Neuronal stem cell (in vitro differentiated cells): ENCODE data around the gene PDGFC.

Experiments
- DNase-seq: peaks from one replicate; pipeline ENCODE4 v3.0.0-alpha.2; 2013; ENCODE audit warnings: low spot score
- H2AFZ ChIP-seq: one replicate; pipeline ENCODE4 v1.6.1; 2013; ENCODE audit warnings: mild to moderate bottlenecking, low read length, inconsistent platforms
- H2AK5ac ChIP-seq: 2 replicates; pipeline ENCODE4 v1.6.1; 2013; ENCODE audit warnings: low read depth, mild to moderate bottlenecking, inconsistent platforms, low read length, moderate library complexity, mixed read lengths
- H2BK120ac ChIP-seq: 2 replicates; pipeline ENCODE4 v1.6.1; 2013; ENCODE audit warnings: low read depth, mild to moderate bottlenecking, inconsistent platforms, low read length, moderate library complexity, mixed read lengths
- H2BK12ac ChIP-seq: one replicate; pipeline ENCODE4 v1.6.1; 2013; ENCODE audit warnings: low read length, inconsistent platforms
- H2BK15ac ChIP-seq: 2 replicates; pipeline ENCODE4 v1.6.1; 2013; ENCODE audit warnings: mild to moderate bottlenecking, low read length, inconsistent platforms, mixed read lengths
- H2BK5ac ChIP-seq: one replicate; pipeline ENCODE4 v1.6.1; 2013; ENCODE audit warnings: inconsistent platforms, mild to moderate bottlenecking, low read length, moderate library complexity
- H3K14ac ChIP-seq: one replicate; pipeline ENCODE4 v1.6.1; 2013; ENCODE audit warnings: low read length, inconsistent platforms
- H3K18ac ChIP-seq: 2 replicates; pipeline ENCODE4 v1.6.1; 2013; ENCODE audit warnings: low read length, inconsistent platforms
- H3K23ac ChIP-seq: 2 replicates; pipeline ENCODE4 v1.6.1; 2013; ENCODE audit warnings: low read depth, mild to moderate bottlenecking, mixed read lengths, low read length, inconsistent platforms; ENCODE audit not compliant: poor library complexity
- H3K27ac ChIP-seq: replicated peaks from 3 replicates; pipeline ENCODE4 v1.5.1; 2013; ENCODE audit warnings: low read length, inconsistent platforms
- H3K27me3 ChIP-seq, 3 experiments: 2 replicates each; pipeline ENCODE4 v1.6.1; 2013; ENCODE audit warnings: low read length in 3 of 3, mild to moderate bottlenecking in 2 of 3, inconsistent platforms in 1 of 3, low read depth in 1 of 3, mixed read lengths in 1 of 3, moderate library complexity in 1 of 3; ENCODE audit not compliant: control insufficient read depth in 3 of 3, insufficient read depth in 3 of 3
- H3K36me3 ChIP-seq, 2 donors: replicated peaks in 1 of 2; 2 replicates each; pipeline ENCODE4 v1.6.1; 2013; ENCODE audit warnings: low read length in 2 of 2; ENCODE audit not compliant: control insufficient read depth in 2 of 2, insufficient read depth in 2 of 2
- H3K4ac ChIP-seq: 2 replicates; pipeline ENCODE4 v1.6.1; 2013; ENCODE audit warnings: inconsistent platforms, mild to moderate bottlenecking, low read length, moderate library complexity
- H3K4me1 ChIP-seq, 2 donors: 1 replicate in 1 of 2; 2 replicates in 1 of 2; pipeline ENCODE4 v1.6.1; 2013; ENCODE audit warnings: low read length in 2 of 2, low read depth in 1 of 2; ENCODE audit not compliant: control insufficient read depth in 2 of 2, insufficient read depth in 1 of 2
- H3K4me2 ChIP-seq: one replicate; pipeline ENCODE4 v1.6.1; 2013; ENCODE audit warnings: mild to moderate bottlenecking, low read length, inconsistent platforms; ENCODE audit not compliant: insufficient read depth, poor library complexity, severe bottlenecking
- H3K4me3 ChIP-seq, 2 donors: 2 replicates each; pipeline ENCODE4 v1.5.1; 2013; ENCODE audit warnings: low read length in 2 of 2, mild to moderate bottlenecking in 2 of 2, inconsistent platforms in 1 of 2, moderate library complexity in 1 of 2
- H3K79me1 ChIP-seq: one replicate; pipeline ENCODE4 v1.6.1; 2013; ENCODE audit warnings: low read depth, mild to moderate bottlenecking, inconsistent platforms, low read length, moderate library complexity
- H3K9ac ChIP-seq: one replicate; pipeline ENCODE4 v1.6.1; 2013; ENCODE audit warnings: mild to moderate bottlenecking, low read depth, low read length, inconsistent platforms; ENCODE audit not compliant: poor library complexity
- H3K9me3 ChIP-seq, 2 donors: replicated peaks in 1 of 2; 2 replicates each; pipeline versions ENCODE3 to v1.6.1; 2013; ENCODE audit warnings: low read length in 2 of 2, mild to moderate bottlenecking in 2 of 2, inconsistent platforms in 1 of 2, low read depth in 1 of 2, mixed read lengths in 1 of 2, moderate library complexity in 1 of 2; ENCODE audit not compliant: control insufficient read depth in 2 of 2, insufficient read depth in 1 of 2
- H4K8ac ChIP-seq: one replicate; pipeline ENCODE4 v1.6.1; 2013; ENCODE audit warnings: low read depth, mild to moderate bottlenecking, inconsistent platforms, low read length, moderate library complexity
- H4K91ac ChIP-seq: one replicate; pipeline ENCODE4 v1.6.1; 2013; ENCODE audit warnings: low read length, low read depth, mild to moderate bottlenecking, inconsistent platforms; ENCODE audit not compliant: poor library complexity
- WGBS, 2 donors: extraction: QIAGEN DNeasy Blood & Tissue Kit; methylation state at CpG; one replicate each; pipeline ENCODE4 v1.1.7; 2013; ENCODE audit warnings: missing lambda C conversion rate in 2 of 2, mixed read lengths in 1 of 2; ENCODE audit not compliant: insufficient read length in 2 of 2, insufficient replicate concordance in 1 of 2; ENCODE audit errors: extremely low coverage in 2 of 2; 5-methylcytosine and 5-hydroxymethylcytosine counted together

PDGFC gene

GRCh38 chr4:156754832-156755570, 216.6 kb downstream of the PDGFC start:
- no peak overlapping the region for H4K8ac ChIP-seq
- no peak overlapping the region for H3K27ac ChIP-seq
- no peak overlapping the region for H3K4ac ChIP-seq
- no peak overlapping the region for H2BK12ac ChIP-seq
- H3K79me1 ChIP-seq = no peaks in the 10 kb centered on the region
- no peak overlapping the region for H2BK120ac ChIP-seq
- H3K36me3 ChIP-seq = no peaks in the 10 kb centered on the region
- no peak overlapping the region for H4K91ac ChIP-seq
- no peak for DNase-seq
- no peak overlapping the region for H3K4me2 ChIP-seq
- H3K14ac ChIP-seq = no peak overlapping the region
- H3K18ac ChIP-seq = no peak overlapping the region
- H2BK15ac ChIP-seq = no peak overlapping the region
- H3K27me3 ChIP-seq = no peaks in the 10 kb centered on the region
- no peak overlapping the region for H2AFZ ChIP-seq
- no peak overlapping the region for H3K23ac ChIP-seq
- peaks cover 0 to 1% of the 10 kb centered on the region in 2 donors for H3K9me3 ChIP-seq
- H3K9ac ChIP-seq = no peak overlapping the region
- no peaks in the 10 kb centered on the region for H3K4me1 ChIP-seq
- H3K4me3 ChIP-seq = no peak overlapping the region
- H2AK5ac ChIP-seq = no peak overlapping the region
- no peak overlapping the region for H2BK5ac ChIP-seq
- no CpG with 5 or more reads among the region's 5 CpGs for WGBS, 2 donors

DNA sequence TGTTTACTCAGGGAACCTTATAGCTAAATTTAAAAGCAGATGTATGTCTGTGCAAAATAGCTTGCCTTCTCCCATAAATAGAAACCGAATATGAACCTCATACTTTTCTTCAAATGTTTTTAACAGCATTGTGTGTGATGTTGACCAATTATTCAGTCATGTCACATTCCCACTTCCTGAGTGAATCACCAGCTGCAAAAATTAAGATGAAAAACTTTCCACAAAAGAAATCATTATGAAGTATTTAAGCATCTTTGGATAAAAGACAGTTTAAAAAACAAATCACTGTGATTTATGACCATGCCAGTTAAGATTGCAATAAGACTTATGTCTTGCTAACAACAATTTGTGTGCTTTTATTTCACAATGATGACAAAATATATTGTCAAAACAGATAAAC, 220.1 kb downstream of the PDGFC start:
- no peak overlapping the region for H3K9ac ChIP-seq
- H3K18ac ChIP-seq = no peak overlapping the region
- WGBS, 2 donors = no CpG with 5 or more reads among the region's 1 CpG
- no peak for DNase-seq
- H3K4ac ChIP-seq = no peak overlapping the region
- H2AK5ac ChIP-seq = no peak overlapping the region
- H3K23ac ChIP-seq = no peak overlapping the region
- no peak overlapping the region for H2BK5ac ChIP-seq
- no peak overlapping the region for H3K4me3 ChIP-seq
- H3K14ac ChIP-seq = no peak overlapping the region
- H2BK120ac ChIP-seq = no peak overlapping the region
- no peaks in the 10 kb centered on the region for H3K79me1 ChIP-seq
- no peak overlapping the region for H3K4me2 ChIP-seq
- H3K27me3 ChIP-seq = no peaks in the 10 kb centered on the region
- no peak overlapping the region for H2AFZ ChIP-seq
- H3K27ac ChIP-seq = no peak overlapping the region
- H4K91ac ChIP-seq = no peak overlapping the region
- no peak overlapping the region for H4K8ac ChIP-seq
- H3K4me1 ChIP-seq = no peaks in the 10 kb centered on the region
- no peaks in the 10 kb centered on the region for H3K36me3 ChIP-seq
- no peaks in the 10 kb centered on the region for H3K9me3 ChIP-seq
- no peak overlapping the region for H2BK15ac ChIP-seq
- H2BK12ac ChIP-seq = no peak overlapping the region

- no peak overlapping the region for H2AK5ac ChIP-seq
- H3K79me1 ChIP-seq = no peaks in the 10 kb centered on the region
- no peak overlapping the region for H2AFZ ChIP-seq
- H3K4ac ChIP-seq = no peak overlapping the region
- no peak for DNase-seq
- no peak overlapping the region for H2BK15ac ChIP-seq
- no peak overlapping the region for H4K8ac ChIP-seq
- H3K4me2 ChIP-seq = no peak overlapping the region
- H2BK120ac ChIP-seq = no peak overlapping the region
- no peak overlapping the region for H4K91ac ChIP-seq
- H3K36me3 ChIP-seq = no peaks in the 10 kb centered on the region
- no peak overlapping the region for H3K27ac ChIP-seq
- no peak overlapping the region for H2BK12ac ChIP-seq
- no peak overlapping the region for H3K23ac ChIP-seq
- no peak overlapping the region for H3K18ac ChIP-seq
- H3K9ac ChIP-seq = no peak overlapping the region
- WGBS, 2 donors = no CpG with 5 or more reads among the region's 5 CpGs
- H3K9me3 ChIP-seq = no peaks in the 10 kb centered on the region
- H3K14ac ChIP-seq = no peak overlapping the region
- H3K27me3 ChIP-seq = no peaks in the 10 kb centered on the region
- peaks cover 0 to 3% of the 10 kb centered on the region in 2 donors for H3K4me1 ChIP-seq
- no peak overlapping the region for H2BK5ac ChIP-seq
- no peak overlapping the region for H3K4me3 ChIP-seq
Measured at GRCh38 chr4:156749426-156750403, 221.9 kb downstream of the PDGFC start.

GRCh38 chr4:156746111-156746510, 225.5 kb downstream of the PDGFC start:
- H2BK120ac ChIP-seq = no peak overlapping the region
- no peak overlapping the region for H3K4me3 ChIP-seq
- H3K23ac ChIP-seq = no peak overlapping the region
- no peaks in the 10 kb centered on the region for H3K36me3 ChIP-seq
- no CpG with 5 or more reads among the region's 6 CpGs for WGBS, 2 donors
- H3K27me3 ChIP-seq = no peaks in the 10 kb centered on the region
- H4K91ac ChIP-seq = no peak overlapping the region
- no peaks in the 10 kb centered on the region for H3K79me1 ChIP-seq
- peaks cover 0 to 3% of the 10 kb centered on the region in 2 donors for H3K4me1 ChIP-seq
- no peak overlapping the region for H3K27ac ChIP-seq
- H3K9ac ChIP-seq = no peak overlapping the region
- no peak overlapping the region for H3K4ac ChIP-seq
- H2BK15ac ChIP-seq = no peak overlapping the region
- no peak overlapping the region for H3K14ac ChIP-seq
- no peak for DNase-seq
- no peak overlapping the region for H4K8ac ChIP-seq
- no peak overlapping the region for H2BK12ac ChIP-seq
- H2AK5ac ChIP-seq = no peak overlapping the region
- peak overlapping the region; percentile 75 for H2AFZ ChIP-seq
- H2BK5ac ChIP-seq = no peak overlapping the region
- H3K18ac ChIP-seq = no peak overlapping the region
- no peak overlapping the region for H3K4me2 ChIP-seq
- no peaks in the 10 kb centered on the region for H3K9me3 ChIP-seq
